A204.1 (cell line): ENCODE data around the gene HOXA13.

ENCODE experiments used
- FAIRE-seq: peaks from 2 replicates; lab custom pipeline; 2012; peaks lifted over from hg19 to GRCh38; lab: Jason Lieb, UNC

HOXA13 gene

DNA sequence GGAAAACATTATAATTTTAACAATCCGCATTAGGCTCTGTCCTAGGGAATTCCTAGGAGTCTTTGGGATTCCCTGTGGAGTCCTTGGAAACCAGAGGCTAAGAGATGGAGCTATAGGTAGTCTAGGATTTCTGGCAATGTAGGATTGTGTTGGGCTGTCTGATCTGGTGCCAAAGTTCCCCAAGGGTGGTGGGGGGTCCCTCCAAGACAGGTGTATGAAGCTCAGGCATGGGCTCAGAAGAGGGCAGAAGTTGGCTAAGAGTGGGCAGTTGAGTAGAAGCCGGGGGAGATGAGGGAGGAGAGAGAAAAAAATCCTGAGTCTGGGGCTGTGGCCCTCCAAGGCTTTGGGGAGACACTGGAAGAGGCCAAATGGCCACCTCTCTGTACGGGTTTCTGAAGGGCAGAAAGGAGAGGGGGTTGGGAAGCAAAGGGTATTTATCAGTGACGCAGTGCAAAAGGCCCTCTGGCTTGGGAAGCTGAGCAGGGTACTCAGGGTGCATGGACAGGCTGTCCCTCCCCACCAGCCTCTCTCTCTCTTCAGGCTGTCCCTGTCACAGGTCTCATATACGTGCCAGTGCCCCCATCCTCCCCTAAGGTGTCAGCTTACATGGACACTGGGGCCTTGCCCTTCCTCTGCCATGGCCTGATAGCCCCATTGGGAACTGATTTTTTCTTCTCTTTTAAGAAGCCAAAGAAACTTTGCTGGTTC is 53.2 kb downstream of the HOXA13 start:
- no peak for FAIRE-seq

DNA sequence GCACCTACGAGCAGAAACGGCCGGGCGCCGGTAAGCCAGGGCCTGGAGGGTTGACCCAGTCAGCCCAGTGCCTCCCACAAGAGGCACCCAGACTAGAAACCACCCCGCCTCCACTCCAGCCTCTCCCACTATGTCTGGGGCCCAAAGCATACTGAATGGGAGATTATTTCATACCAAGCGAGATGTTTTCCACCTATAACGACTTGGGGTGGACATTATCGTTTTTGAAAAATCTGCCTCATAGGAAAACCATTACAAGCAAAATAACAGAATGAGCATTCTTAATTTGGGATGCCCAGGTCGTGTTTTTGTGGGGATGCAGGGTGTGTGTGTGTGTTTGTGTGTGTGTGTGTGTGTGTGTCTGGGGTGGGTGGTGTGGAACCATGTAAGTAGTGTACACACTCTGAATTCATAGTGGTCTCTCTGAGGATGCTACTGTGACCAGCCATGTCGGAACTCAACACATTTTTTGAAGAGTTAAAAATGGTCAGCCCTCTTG is 53.9 kb downstream of the HOXA13 start:
- FAIRE-seq, result no peak

GRCh38 chr7:27145165-27145913 is 54.6 kb downstream of the HOXA13 start:
- FAIRE-seq, result no peak

DNA sequence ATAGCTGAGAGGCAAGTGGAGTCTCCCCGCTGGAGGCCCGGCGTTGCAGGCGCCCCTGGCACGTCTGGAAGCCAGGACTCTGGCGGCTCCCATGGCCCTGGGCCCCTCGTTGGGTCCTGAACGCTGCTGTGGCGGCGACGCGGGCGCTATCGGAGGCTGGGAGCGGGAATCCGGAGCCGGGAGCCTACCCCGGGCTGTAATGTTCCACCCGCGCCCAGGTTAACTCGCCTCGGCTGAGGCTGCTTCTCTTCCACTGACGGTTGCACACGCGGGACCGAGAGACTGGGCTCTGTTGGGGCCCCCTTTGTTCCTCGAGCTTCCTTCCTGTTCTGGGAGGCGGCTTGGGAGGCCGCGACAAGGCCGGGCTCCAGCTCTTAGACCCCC is 55.1 kb downstream of the HOXA13 start:
- FAIRE-seq, result no peak
